HEK293 (cell line): ENCODE measurements around the gene MTCL3.

Source experiments
- CTCF ChIA-PET: fragments of 350-600 bp; formaldehyde crosslinking; extraction: SDS; loops from one replicate; lab custom pipeline; 2021; ENCODE audit warnings: antibody characterized with exemption; lab: Yijun Ruan, JAX
- POLR2A ChIA-PET: fragments of 300-600 bp; formaldehyde crosslinking; extraction: SDS; loops from one replicate; lab custom pipeline; 2020; ENCODE audit warnings: antibody characterized with exemption, inconsistent platforms; lab: Yijun Ruan, JAX
- H3K27ac ChIP-seq: fragments of 200-500 bp; sonication (Bioruptor generic); 2 replicates; pipeline ENCODE4 v1.5.1; 2014; ENCODE audit warnings: low read depth, low read length, control low read depth, inconsistent platforms; ENCODE audit errors: extremely low read depth
- H3K36me3 ChIP-seq, 2 experiments: fragments of 200-500 bp in 1 of 2; sonication (Bioruptor generic) in 1 of 2; 1 replicate in 1 of 2; 2 replicates in 1 of 2; pipeline ENCODE4 v1.5.1; 2014 to 2017; ENCODE audit warnings: inconsistent platforms in 2 of 2, low read length in 2 of 2; ENCODE audit not compliant: control insufficient read depth in 2 of 2, insufficient read depth in 1 of 2
- H3K4me1 ChIP-seq: fragments of 200-500 bp; sonication (Bioruptor generic); 2 replicates; pipeline ENCODE4 v1.5.1; 2014; ENCODE audit warnings: mild to moderate bottlenecking, low read length, inconsistent platforms; ENCODE audit not compliant: control insufficient read depth, insufficient read depth
- H3K4me3 ChIP-seq: 2 replicates; pipeline ENCODE4 v1.5.1; 2011; ENCODE audit warnings: low read depth, mild to moderate bottlenecking, control low read depth, low read length, moderate library complexity
- H3K9me3 ChIP-seq: fragments of 200-500 bp; sonication (Bioruptor generic); 2 replicates; pipeline ENCODE4 v1.5.1; 2014; ENCODE audit warnings: low read depth, low read length, inconsistent platforms; ENCODE audit not compliant: control insufficient read depth, insufficient read depth
- BCL11B ChIP-seq: fragments of 450-650 bp; formaldehyde crosslinking; IDR thresholded peaks from 2 replicates; pipeline ENCODE4 v1.5.1; 2016; ENCODE audit warnings: low read depth, missing biosample characterization, missing genetic modification characterization
- CTCF ChIP-seq: fragments of 450-650 bp; formaldehyde crosslinking; IDR thresholded peaks from 2 replicates; pipeline ENCODE4 v1.5.1; 2016; ENCODE audit warnings: missing biosample characterization, missing genetic modification characterization
- FEZF1 ChIP-seq: fragments of 450-650 bp; formaldehyde crosslinking; IDR thresholded peaks from 2 replicates; pipeline ENCODE4 v1.5.1; 2016; ENCODE audit warnings: missing biosample characterization, missing genetic modification characterization
- GFI1B ChIP-seq: fragments of 450-650 bp; formaldehyde crosslinking; IDR thresholded peaks from 2 replicates; pipeline ENCODE4 v1.5.1; 2016; ENCODE audit warnings: missing biosample characterization, missing genetic modification characterization
- GLI2 ChIP-seq: fragments of 450-650 bp; formaldehyde crosslinking; IDR thresholded peaks from 2 replicates; pipeline ENCODE4; 2017; ENCODE audit warnings: missing biosample characterization, missing genetic modification characterization, low read depth, borderline replicate concordance
- OSR2 ChIP-seq: fragments of 450-650 bp; formaldehyde crosslinking; IDR thresholded peaks from 2 replicates; pipeline ENCODE4 v1.5.1; 2016; ENCODE audit warnings: missing biosample characterization, missing genetic modification characterization
- PRDM10 ChIP-seq: fragments of 450-650 bp; formaldehyde crosslinking; IDR thresholded peaks from 2 replicates; pipeline ENCODE4 v1.5.1; 2016; ENCODE audit warnings: missing biosample characterization, missing genetic modification characterization
- SCRT2 ChIP-seq: fragments of 450-650 bp; formaldehyde crosslinking; IDR thresholded peaks from 2 replicates; pipeline ENCODE4 v1.5.1; 2016; ENCODE audit warnings: missing biosample characterization, missing genetic modification characterization
- ZBTB1 ChIP-seq: fragments of 450-650 bp; formaldehyde crosslinking; IDR thresholded peaks from 2 replicates; pipeline ENCODE4 v1.5.1; 2016; ENCODE audit warnings: missing biosample characterization, missing genetic modification characterization
- ZBTB21 ChIP-seq: fragments of 450-650 bp; formaldehyde crosslinking; IDR thresholded peaks from 2 replicates; pipeline ENCODE4 v1.5.1; 2017; ENCODE audit warnings: missing biosample characterization, missing genetic modification characterization
- ZBTB26 ChIP-seq: fragments of 450-650 bp; formaldehyde crosslinking; optimal IDR thresholded peaks from 2 replicates; pipeline ENCODE3; 2016; ENCODE audit warnings: missing biosample characterization, mild to moderate bottlenecking, missing genetic modification characterization
- ZFP69B ChIP-seq: fragments of 450-650 bp; formaldehyde crosslinking; IDR thresholded peaks from 2 replicates; pipeline ENCODE4 v1.5.1; 2016; ENCODE audit warnings: missing biosample characterization, missing genetic modification characterization
- ZNF148 ChIP-seq: fragments of 450-650 bp; formaldehyde crosslinking; IDR thresholded peaks from 2 replicates; pipeline ENCODE4 v1.5.0; 2017; ENCODE audit warnings: missing biosample characterization, missing genetic modification characterization, borderline replicate concordance
- ZNF157 ChIP-seq: fragments of 450-650 bp; formaldehyde crosslinking; IDR thresholded peaks from 2 replicates; pipeline ENCODE4 v1.5.1; 2016; ENCODE audit warnings: missing biosample characterization, missing genetic modification characterization
- ZNF175 ChIP-seq: fragments of 450-650 bp; formaldehyde crosslinking; IDR thresholded peaks from 2 replicates; pipeline ENCODE4 v1.5.1; 2016; ENCODE audit warnings: missing biosample characterization, missing genetic modification characterization
- ZNF426 ChIP-seq: fragments of 450-650 bp; formaldehyde crosslinking; IDR thresholded peaks from 2 replicates; pipeline ENCODE4 v1.5.1; 2017; ENCODE audit warnings: missing biosample characterization, missing genetic modification characterization, mild to moderate bottlenecking, inconsistent platforms, moderate library complexity
- ZNF654 ChIP-seq: fragments of 450-650 bp; formaldehyde crosslinking; IDR thresholded peaks from 2 replicates; pipeline ENCODE4 v1.5.1; 2016; ENCODE audit warnings: low read depth, missing biosample characterization, missing genetic modification characterization
- ZNF660 ChIP-seq: fragments of 450-650 bp; IDR thresholded peaks from 2 replicates; pipeline ENCODE4 v1.5.1; 2018; ENCODE audit warnings: missing biosample characterization, mild to moderate bottlenecking, missing genetic modification characterization

MTCL3 gene

GRCh38 chr6:127564761-127565160 lies 45.6 kb upstream of the MTCL3 start:
- no peaks in the 10 kb centered on the region for H3K36me3 ChIP-seq
- no peaks in the 10 kb centered on the region for H3K9me3 ChIP-seq
- CTCF ChIA-PET: interaction anchor here (0.6 to 3.6 kb wide), 5 partner anchors 9 to 171 kb away, joined by 3 to 19 read pairs (median 4); no protein-coding TSS in a partner anchor
- POLR2A ChIA-PET: no interaction called here
- H3K4me3 ChIP-seq: no peak overlapping the region
- no peaks in the 10 kb centered on the region for H3K4me1 ChIP-seq
- no peak overlapping the region for H3K27ac ChIP-seq
- TF ChIP-seq ZBTB1: no peak
- no peak for TF ChIP-seq ZNF175 (tag by site-specific recombination)

GRCh38 chr6:127561660-127562059 lies 42.5 kb upstream of the MTCL3 start:
- Histone ChIP-seq H3K36me3 (no peaks in the 10 kb centered on the region), H3K4me3 (no peak overlapping the region), H3K4me1 (no peaks in the 10 kb centered on the region), H3K9me3 (no peaks in the 10 kb centered on the region), H3K27ac (no peak overlapping the region)
- TF ChIP-seq GLI2 (tag by site-specific recombination) (no peak), BCL11B (tag by site-specific recombination) (no peak), SCRT2 (tag by site-specific recombination) (no peak), ZBTB21 (no peak), ZFP69B (tag by site-specific recombination) (no peak), ZNF157 (tag by site-specific recombination) (no peak), GFI1B (tag by site-specific recombination) (no peak)
- ChIA-PET POLR2A (no interaction called here), CTCF (no interaction called here)

- H3K4me1 ChIP-seq: no peaks in the 10 kb centered on the region
- ChIA-PET POLR2A (no interaction called here), CTCF (interaction anchor here (0.7 to 2.1 kb wide), 9 partner anchors 11 to 135 kb away, joined by 3 to 19 read pairs (median 4); no protein-coding TSS in a partner anchor)
- H3K36me3 ChIP-seq: no peaks in the 10 kb centered on the region
- no peak overlapping the region for H3K4me3 ChIP-seq
- TF ChIP-seq ZNF654 (tag by site-specific recombination) (peak; percentile 82), ZNF660 (peak; percentile 50; the same call in 1 of the 2 replicates), CTCF (peak; percentile 29; the same call in 1 of the 2 replicates), PRDM10 (tag by site-specific recombination) (no peak)
- no peak overlapping the region for H3K27ac ChIP-seq
- no peaks in the 10 kb centered on the region for H3K9me3 ChIP-seq
Measured at GRCh38 chr6:127554435-127555006, 35.4 kb upstream of the MTCL3 start.

GRCh38 chr6:127550403-127550802 lies 31.3 kb upstream of the MTCL3 start:
- Histone ChIP-seq H3K36me3 (no peaks in the 10 kb centered on the region), H3K27ac (no peak overlapping the region), H3K4me1 (no peaks in the 10 kb centered on the region), H3K9me3 (no peaks in the 10 kb centered on the region), H3K4me3 (no peak overlapping the region)
- no peak for TF ChIP-seq OSR2 (tag by site-specific recombination)
- no peak for TF ChIP-seq ZNF426 (tag by site-specific recombination)
- TF ChIP-seq ZNF148: no peak
- no peak for TF ChIP-seq ZBTB26 (tag by site-specific recombination)
- TF ChIP-seq ZNF157 (tag by site-specific recombination): no peak
- TF ChIP-seq FEZF1 (tag by site-specific recombination): no peak
- ChIA-PET POLR2A (no interaction called here), CTCF (interaction anchor here (0.7 to 3.1 kb wide), 2 partner anchors 15 to 34 kb away, joined by 3 to 9 read pairs; no protein-coding TSS in a partner anchor)
